ENCODE results near the gene PDE1A.

Gene PDE1A

DNA sequence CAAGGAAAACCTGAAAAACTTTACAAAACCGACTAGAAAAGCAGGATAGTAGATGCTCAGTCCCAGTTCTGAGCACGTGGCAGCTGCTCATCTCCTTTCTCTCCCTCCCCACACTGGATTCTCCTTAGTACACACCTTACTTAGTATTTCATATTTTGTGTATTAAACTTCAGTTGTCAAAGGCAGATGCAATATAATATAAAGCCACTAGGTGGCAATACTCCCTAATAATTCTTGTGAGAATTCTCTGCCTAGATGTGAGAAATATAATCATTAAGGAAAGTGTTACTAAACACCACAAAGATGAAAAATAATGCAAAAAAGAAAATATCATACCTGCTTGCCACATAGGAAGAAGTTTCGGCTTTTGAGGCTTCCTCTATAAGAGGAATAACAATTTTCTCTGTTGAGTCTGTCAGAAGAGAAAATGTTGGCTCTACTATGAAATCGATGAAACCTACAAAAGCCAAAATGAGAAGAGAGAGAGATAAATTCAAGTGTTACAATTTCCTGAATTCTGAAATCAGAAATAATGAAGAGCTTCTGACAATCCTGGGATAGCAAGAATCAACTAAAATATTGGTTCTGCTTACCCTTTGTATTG lies 240.6 kb downstream of the PDE1A start:
- peak; percentile 79 for DNase-seq

DNA sequence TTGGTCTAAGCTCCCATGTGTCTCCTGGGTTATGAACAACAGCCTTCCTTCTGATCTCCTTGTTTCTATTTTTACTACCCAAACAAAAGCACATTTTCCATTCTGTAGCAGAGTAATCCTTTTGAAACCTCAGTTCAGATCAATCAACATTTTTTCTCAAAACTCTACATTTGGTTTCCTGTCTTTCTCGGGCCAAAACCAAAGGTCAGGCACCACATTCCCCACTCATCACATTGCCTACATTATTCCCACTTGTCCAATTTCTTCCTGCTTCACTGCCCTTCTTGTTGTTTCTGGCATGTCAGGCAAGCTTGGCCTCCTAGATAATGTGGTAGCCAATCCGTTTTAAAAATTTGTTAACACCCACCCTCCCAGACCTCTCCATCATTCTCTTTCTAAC lies 244.4 kb downstream of the PDE1A start:
- no peak for DNase-seq

DNA sequence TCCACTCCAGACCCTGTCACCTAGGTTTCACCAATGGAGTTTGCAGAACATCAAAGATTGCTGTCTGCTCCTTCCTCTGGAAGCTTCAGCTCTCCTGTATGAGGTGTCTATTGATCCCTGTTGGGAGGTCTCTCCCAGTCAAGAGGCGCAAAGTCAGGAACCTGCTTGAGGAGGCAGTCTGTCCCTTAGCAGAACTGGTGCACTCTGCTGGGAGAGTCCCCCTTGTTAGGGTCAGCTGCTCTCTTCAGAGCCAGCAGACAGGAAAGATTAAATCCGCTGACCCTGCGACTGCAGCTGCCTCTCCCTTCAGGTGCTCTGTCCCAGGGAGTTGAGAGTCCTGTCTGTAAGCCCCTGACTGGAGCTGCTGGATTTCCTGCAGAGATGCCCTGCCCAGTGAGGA lies 245.5 kb downstream of the PDE1A start:
- DNase-seq, result no peak

DNA sequence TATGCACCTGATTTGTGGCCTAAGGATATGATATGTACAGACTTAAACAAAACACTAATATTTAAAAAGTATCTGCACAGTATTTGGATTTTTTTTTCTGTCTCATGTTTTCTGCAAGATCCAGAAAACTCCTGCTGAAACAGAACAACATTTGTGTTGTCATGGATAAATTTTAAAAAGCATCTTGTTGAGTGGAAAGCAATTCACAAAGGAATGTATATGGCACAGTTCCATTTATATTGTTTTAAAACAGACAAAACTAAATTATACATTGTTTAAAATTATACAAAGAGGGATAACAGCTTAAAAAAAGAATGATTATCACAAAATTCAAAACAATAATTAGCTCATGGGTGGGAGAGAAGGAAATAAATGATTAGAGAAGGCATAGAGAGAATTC lies 247.7 kb downstream of the PDE1A start:
- no peak for DNase-seq

DNA sequence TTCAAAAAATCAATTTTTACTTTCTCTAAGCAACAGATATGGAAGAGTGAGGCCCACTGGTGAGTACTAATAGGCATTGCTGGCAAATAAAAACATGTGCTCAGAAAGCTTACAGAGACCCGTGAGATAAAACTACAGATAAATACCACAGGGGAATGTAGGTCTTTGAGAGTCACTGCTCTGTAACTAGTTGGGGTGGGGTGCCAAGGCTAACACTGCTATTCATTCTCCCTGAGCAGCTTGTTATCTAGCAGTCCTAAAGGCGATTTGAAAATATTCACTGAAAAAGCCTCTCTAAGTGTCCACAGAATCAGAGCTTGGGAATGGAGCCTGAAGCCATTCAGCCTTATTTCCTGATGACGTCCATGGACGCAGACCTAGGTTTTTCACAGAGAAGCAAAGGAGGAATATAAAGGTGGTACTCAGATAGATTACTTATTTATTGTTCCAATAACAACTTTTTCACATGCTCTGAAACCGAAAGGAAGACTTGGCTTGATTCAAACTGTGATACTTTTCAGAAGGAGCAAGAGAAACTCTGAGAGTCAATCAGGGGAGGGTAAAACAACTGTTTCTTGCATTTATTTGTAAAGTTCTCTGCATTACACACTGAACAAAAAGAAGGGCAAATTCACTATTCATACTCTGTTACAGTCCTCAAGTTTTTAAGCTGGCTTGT lies 252.8 kb downstream of the PDE1A start:
- DNase-seq, result no peak

DNA sequence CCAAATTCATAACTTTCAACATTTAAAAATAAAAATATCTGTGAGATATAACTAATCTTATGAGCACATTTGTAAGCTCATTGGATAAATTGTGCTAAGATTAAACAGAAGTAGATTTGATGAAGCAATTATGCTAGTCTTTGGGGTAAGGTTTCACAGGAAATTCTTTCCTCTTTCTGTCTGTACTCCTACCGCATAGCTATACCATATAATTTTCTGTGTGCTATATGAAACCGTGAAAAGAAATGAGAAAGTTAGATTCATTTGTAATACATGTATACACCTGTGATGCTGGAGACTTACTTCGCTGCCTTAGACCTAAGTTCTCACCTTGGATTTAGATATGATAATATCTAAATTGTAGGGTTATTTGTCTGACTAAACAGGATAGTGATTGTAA lies 256.5 kb downstream of the PDE1A start:
- no peak for DNase-seq

- DNase-seq, result no peak
Observed at GRCh38 chr2:182167882-182168281, 259.0 kb downstream of the PDE1A start.

- no peak for DNase-seq
Observed at GRCh38 chr2:182166841-182167240, 260.0 kb downstream of the PDE1A start.

- DNase-seq, result no peak
Observed at GRCh38 chr2:182166406-182166805, 260.4 kb downstream of the PDE1A start.

DNA sequence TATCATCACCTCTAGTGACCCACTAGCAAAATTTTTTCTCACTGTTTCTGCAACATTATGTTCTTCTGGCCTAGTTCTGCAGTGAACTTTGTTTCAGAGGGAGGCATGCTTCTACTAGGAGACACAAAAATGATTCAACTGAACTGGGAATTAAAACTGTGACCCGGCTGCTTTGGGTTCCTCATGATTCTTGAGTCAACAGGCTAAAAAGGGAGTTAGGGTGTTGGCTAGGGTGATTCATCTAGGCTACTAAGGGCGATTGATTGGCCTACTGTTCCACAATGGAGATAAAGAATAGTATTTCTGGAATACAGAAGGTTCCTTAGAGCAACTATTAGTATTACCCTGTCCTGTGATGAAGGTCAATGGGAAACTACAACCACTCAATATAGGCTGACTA lies 261.6 kb downstream of the PDE1A start:
- DNase-seq, result no peak

GRCh38 chr2:182164686-182165085 lies 262.1 kb downstream of the PDE1A start:
- DNase-seq, result no peak

DNA sequence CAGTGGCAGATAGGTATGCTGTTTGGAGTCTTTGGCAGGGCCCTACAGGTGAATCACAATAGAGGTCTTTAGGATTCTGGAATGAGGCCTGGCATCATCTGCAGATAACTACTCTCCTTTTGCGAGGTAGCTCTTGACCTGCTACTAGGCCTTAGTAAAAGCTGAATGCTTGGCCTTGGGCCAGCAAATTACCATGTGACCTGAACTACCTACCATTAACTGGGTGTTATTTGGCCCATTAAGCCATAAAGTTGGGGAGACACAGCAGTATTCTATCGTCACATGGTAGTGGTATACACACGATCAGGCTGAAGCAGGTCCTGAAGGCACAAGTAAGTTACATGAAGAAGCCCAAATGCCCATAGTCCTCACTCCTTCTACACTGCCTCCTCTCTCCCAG lies 263.0 kb downstream of the PDE1A start:
- no peak for DNase-seq

- no peak for DNase-seq
Observed at GRCh38 chr2:182148344-182148743, 278.5 kb downstream of the PDE1A start.

DNA sequence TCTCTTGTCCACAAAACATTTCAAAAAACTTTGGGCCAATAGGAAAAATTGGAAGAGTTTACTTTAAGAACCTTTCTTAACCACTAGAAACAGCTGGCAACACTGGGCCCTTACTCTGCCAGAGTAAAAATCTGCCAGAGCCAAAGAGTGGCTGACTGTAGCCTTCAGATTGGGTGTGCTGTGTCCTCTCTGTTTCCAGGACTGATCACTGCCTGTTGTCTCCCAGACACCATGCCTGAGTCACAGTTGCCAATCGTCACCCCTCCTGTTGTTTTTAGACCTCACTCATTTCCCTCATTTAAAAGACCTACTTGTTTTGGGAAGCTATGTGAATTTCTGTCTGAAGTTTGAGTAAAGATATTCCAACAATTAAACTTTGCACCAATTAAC lies 282.1 kb downstream of the PDE1A start:
- no peak for DNase-seq

DNA sequence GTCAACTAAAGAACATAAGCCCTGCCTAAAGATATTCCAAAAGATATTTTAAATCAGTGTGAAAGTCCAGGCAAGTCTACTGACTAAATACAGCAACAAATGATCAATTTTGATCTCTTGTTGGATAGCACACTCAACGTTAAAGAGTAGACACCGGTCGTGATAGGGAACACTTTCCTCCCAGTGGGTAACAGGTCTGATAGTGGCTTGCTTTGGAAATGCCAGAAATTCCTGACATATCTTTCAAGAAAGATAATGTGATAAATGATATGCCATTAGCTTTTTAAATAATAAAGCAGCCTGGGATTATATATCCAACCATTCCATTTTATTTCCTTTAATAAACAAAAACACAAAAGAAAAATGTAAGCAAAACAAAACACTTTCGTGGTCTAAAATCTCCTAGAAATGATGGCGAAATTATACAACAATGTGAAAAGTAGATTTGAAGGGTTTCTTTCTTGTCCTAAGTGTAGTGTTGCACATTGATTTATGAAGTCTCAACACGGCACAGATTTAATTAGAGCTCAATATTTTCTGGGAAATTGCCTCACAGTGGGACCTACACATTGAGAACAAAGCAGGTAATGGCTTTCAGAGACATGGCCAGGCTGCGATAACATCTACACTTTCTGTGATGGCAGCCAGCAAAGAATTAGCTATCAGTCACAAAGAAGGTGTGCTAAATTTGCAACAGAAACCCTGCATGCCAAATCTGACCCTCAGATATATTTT lies 282.6 kb downstream of the PDE1A start:
- DNase-seq, result no peak

DNA sequence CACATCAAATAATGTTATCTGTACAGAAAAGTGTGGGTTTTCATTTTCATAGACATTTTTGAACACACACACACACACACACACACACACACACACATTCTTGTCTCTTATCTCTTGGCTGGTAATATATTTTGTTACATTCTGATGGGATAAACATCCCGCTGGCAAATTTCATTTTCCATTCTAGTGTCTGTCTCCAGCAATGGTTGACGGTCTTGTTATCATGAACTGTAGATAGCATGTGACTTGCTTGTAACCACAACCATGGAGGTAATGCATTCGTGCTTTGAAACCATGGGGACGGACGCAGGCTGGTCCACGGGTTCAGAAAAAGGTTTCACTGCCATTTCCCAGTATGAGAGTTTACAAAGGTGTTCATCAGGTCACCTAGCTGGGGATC lies 284.8 kb downstream of the PDE1A start:
- DNase-seq, result peak; percentile 55

DNA sequence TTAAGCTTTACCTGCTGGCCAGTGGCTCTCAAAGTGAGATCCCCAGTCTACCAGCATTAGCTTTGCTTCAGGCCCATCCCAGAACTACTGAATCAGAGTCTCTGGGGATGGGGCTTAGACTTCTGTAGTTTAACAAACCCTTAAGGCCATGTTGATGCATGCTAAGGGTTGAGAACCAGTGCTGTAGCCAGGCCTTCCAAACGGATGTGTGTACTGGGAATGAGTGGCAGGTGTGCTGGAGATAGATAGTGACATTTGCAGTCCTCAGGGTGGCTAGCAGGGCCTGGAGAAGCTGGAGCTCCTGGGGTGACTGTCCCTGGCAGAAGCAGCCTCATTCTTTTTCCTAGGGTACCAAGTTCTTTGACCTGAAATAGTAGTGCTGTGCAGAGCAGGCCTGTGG lies 292.6 kb downstream of the PDE1A start:
- no peak for DNase-seq

DNA sequence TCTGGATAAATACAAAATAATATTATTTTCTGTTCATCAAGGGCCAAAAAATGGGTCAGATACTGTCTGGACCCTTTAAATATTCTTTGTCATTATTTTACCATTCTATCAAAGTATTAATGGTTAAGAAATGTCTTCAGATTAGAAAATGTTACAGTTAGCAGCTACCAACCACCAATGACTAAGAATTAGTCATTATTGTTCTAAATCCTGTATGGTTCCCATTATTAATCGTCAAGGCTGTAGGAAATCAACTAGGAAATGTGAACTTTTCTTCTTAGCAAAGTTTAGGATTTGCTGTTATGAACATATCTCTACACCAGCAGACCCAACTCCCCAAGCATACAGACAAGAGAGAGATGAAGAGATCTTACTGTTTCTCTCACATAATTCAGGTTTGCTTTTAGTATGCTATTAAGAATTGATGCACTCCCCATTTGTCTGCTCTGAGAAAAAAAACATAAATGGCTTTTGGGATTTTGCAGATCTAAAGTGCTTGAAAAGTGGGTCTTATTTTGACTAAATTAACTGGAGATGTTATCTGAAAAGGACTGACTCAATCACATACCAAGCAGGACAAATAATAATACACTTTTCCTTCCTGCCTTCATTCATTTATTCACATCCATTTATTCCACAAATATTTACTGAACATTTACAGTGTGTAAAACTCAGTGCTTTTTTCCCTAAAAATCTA lies 293.5 kb downstream of the PDE1A start:
- no peak for DNase-seq

DNA sequence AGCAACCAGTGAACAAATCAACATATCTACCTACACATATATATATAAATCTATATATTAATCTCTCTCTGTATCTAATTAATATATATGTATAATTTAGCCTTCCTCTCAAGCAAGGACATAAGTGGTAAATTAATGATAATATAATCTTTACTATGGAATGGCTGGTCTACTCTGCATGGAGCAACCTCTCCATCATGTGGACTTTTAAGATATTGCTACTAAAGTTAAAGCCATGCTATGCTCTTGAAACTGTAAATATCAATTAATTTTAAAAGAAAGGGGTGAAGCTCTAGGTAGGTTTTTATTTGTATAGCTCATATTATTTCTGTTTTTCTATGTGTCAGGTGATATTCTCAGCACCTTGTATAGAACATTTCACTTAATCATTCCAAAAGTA lies 294.2 kb downstream of the PDE1A start:
- peak; percentile 62 for DNase-seq

DNA sequence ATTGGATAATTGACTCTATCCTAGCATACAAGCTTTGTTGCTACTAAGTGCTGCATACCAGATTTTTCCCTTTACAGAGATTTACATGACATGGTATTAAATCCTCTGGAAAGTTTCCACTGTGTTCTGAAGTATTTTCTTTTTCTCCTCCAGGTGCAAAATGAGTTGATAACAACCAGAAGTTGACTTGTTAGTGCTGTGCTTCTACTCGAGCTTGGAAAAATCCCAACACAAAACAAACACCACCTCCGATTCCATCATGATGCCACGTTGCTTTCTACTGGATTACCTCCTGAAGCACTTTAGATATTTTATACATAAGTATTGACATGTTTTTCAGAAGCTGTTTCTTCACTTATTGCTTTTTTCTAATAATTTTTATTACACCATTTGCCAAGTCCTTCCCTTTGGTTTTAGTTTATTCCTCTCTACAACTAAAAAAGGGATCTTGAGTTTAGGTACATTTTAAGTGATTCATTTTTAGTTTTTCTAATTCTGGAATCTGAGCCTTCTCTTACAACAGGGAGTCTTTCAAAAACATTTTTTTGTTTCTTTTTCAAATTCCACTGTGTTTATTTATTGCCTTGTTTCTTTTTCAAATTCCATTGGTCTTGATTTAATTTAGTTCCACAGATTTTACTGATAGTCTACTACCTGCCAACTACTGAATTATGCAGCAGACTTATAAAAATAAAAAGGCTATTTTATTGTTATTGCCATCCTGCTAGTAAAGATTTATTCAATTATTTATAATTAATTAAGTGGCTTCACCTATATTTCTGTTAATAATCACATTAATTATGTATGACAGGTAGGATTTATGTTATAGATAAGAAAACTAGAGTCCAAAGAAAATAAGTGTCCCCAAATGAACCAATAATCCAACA lies 297.8 kb downstream of the PDE1A start:
- no peak for DNase-seq

- DNase-seq, result no peak
Observed at GRCh38 chr2:182117196-182117595, 309.6 kb downstream of the PDE1A start.

DNA sequence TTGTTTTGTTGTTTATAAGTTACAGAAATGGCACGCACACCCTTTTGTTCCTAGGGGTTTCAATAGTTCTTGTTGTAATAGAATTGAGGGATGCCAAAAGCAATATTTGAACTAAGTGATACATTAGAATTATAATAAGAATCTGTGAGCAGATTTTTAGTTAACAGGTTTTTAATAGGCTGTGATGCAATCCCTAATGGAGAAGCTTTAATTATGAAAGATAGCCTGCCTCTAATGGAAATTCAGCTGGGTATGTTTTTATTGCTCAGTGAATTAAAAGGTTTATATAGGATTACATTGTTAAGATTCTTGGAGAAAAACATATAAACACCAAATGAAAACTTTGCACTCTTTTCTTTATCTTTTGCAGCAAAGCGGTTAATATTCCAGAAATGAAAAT lies 310.1 kb downstream of the PDE1A start:
- DNase-seq, result no peak

GRCh38 chr2:182115258-182115657 lies 311.6 kb downstream of the PDE1A start:
- no peak for DNase-seq

Measured in OCI-M1 (cell line).